WTC11 (cell line): ENCODE measurements around the gene NSMF.

Experiments used
- CBFB ChIP-seq: sonication (generic); formaldehyde crosslinking; IDR thresholded peaks from 2 replicates; pipeline ENCODE4 v1.8.1; 2022; ENCODE audit warnings: mild to moderate bottlenecking, low read depth, missing genetic modification reagents
- GRHL2 ChIP-seq: fragments of 250-450 bp; sonication (Bioruptor Pico); IDR thresholded peaks from 2 replicates; pipeline ENCODE4 v1.8.0; 2022; ENCODE audit warnings: mild to moderate bottlenecking, moderate library complexity; ENCODE audit not compliant: insufficient replicate concordance, severe bottlenecking
- IRF2 ChIP-seq: sonication (generic); formaldehyde crosslinking; IDR thresholded peaks from 2 replicates; pipeline ENCODE4 v1.8.0; 2022; ENCODE audit warnings: low read depth, missing genetic modification reagents, borderline replicate concordance
- ZNF232 ChIP-seq: sonication (generic); formaldehyde crosslinking; IDR thresholded peaks from 2 replicates; pipeline ENCODE4 v1.8.0; 2022; ENCODE audit warnings: mild to moderate bottlenecking, missing genetic modification reagents
- TF ChIP-seq, protein P1 (sequence below): fragments of 200-600 bp; IDR thresholded peaks from 2 replicates; pipeline ENCODE4 v1.8.0; 2022; ENCODE audit warnings: antibody characterized with exemption
- TF ChIP-seq, protein P2 (sequence below): sonication (generic); formaldehyde crosslinking; IDR thresholded peaks from 2 replicates; pipeline ENCODE4 v1.8.0; 2022; ENCODE audit warnings: mild to moderate bottlenecking, missing genetic modification reagents
- TF ChIP-seq, protein P3 (sequence below): sonication (generic); formaldehyde crosslinking; IDR thresholded peaks from 2 replicates; pipeline ENCODE4 v1.8.1; 2023; ENCODE audit warnings: mild to moderate bottlenecking, moderate library complexity, missing genetic modification reagents

DNA sequence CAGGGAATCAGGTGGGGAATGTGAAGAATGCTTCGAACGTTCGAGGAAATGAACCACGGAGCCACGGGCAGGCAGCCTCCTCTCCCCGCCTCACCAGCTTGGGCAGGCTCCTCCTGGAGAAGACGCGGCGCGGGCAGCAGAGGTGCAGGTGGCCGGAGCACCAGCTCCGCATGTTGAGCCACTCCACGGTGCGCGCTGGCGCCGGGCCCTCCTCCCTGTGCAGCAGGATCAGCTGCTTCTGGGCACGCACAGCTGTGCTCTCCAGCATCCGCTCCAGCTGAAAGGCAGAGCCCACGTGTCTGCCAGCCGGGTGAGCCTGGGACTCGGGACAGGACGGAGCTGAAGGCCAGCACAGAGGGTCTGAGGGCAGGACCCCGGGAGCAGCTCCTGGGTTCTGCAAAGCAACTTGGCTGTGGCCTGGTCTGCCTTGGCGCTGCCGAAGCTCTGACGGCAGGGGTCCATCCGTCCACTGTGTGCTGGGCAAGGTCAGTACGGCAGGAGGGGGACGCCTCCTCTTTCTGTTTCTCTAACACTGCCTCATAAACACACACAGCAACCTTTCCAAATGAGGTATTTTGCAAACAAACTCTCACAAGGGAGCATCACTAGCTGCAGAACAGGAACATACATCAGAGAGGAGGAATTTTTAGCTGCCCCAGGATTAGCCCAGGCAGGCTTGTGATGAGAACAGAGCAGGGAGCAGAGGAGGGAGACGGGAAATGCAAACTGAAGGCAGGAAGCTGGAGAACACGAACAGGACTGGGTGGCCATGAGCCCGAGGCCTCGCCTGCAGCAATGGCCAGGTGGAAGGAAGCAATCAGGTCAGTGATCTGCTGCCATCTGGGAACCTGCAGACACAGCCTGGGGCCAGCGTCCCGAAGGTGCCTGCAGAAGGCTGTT is 20.1 kb upstream of the NSMF start:
- TF ChIP-seq, protein P1, sequence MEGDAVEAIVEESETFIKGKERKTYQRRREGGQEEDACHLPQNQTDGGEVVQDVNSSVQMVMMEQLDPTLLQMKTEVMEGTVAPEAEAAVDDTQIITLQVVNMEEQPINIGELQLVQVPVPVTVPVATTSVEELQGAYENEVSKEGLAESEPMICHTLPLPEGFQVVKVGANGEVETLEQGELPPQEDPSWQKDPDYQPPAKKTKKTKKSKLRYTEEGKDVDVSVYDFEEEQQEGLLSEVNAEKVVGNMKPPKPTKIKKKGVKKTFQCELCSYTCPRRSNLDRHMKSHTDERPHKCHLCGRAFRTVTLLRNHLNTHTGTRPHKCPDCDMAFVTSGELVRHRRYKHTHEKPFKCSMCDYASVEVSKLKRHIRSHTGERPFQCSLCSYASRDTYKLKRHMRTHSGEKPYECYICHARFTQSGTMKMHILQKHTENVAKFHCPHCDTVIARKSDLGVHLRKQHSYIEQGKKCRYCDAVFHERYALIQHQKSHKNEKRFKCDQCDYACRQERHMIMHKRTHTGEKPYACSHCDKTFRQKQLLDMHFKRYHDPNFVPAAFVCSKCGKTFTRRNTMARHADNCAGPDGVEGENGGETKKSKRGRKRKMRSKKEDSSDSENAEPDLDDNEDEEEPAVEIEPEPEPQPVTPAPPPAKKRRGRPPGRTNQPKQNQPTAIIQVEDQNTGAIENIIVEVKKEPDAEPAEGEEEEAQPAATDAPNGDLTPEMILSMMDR = no peak
- no peak for TF ChIP-seq IRF2
- TF ChIP-seq, protein P2, sequence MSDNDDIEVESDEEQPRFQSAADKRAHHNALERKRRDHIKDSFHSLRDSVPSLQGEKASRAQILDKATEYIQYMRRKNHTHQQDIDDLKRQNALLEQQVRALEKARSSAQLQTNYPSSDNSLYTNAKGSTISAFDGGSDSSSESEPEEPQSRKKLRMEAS (CRISPR knock-in tag) = no peak
- TF ChIP-seq, protein P3, sequence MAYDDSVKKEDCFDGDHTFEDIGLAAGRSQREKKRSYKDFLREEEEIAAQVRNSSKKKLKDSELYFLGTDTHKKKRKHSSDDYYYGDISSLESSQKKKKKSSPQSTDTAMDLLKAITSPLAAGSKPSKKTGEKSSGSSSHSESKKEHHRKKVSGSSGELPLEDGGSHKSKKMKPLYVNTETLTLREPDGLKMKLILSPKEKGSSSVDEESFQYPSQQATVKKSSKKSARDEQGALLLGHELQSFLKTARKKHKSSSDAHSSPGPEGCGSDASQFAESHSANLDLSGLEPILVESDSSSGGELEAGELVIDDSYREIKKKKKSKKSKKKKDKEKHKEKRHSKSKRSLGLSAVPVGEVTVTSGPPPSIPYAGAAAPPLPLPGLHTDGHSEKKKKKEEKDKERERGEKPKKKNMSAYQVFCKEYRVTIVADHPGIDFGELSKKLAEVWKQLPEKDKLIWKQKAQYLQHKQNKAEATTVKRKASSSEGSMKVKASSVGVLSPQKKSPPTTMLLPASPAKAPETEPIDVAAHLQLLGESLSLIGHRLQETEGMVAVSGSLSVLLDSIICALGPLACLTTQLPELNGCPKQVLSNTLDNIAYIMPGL (CRISPR knock-in tag) = no peak
- no peak for TF ChIP-seq GRHL2
- TF ChIP-seq CBFB (CRISPR knock-in tag) = no peak
- TF ChIP-seq ZNF232 = no peak
